Thoracic aorta (tissue), 2 donors: ENCODE measurements around the gene SYNDIG1. TPM values are rescaled to one million over a fixed set of nuclear protein-coding genes. Genes with fewer than 3 reads are reported as not detected.

Source experiments
- ATAC-seq: fragments of 150-250 bp; one replicate; pipeline ENCODE4 v1.8.0; 2017; ENCODE audit warnings: low read depth; ENCODE audit not compliant: insufficient number of reproducible peaks, low FRiP score
- DNase-seq: peaks from one replicate; pipeline ENCODE4 v3.0.0-alpha.2; 2020; ENCODE audit warnings: low spot score
- H3K27ac ChIP-seq, 2 donors: fragments of 200-600 bp; sonication (generic); 1 replicate in 1 of 2; 2 replicates in 1 of 2; pipeline ENCODE4 v1.5.1; 2016; ENCODE audit warnings: mild to moderate bottlenecking in 2 of 2, moderate library complexity in 2 of 2
- H3K27me3 ChIP-seq: fragments of 200-600 bp; sonication (generic); replicated peaks from 2 replicates; pipeline ENCODE4 v1.6.0; 2016; ENCODE audit warnings: mild to moderate bottlenecking; ENCODE audit not compliant: insufficient read depth
- H3K36me3 ChIP-seq: fragments of 200-600 bp; sonication (generic); one replicate; pipeline ENCODE4 v1.5.1; 2016
- H3K4me1 ChIP-seq, 2 donors: fragments of 200-600 bp; sonication (generic); 1 replicate in 1 of 2; 2 replicates in 1 of 2; pipeline versions ENCODE4 v1.5.1 to v1.6.0; 2016; ENCODE audit warnings: low read depth in 2 of 2, mild to moderate bottlenecking in 1 of 2; ENCODE audit not compliant: control insufficient read depth in 1 of 2
- H3K4me3 ChIP-seq: fragments of 200-600 bp; sonication (generic); 2 replicates; pipeline ENCODE4 v1.5.1; 2016; ENCODE audit warnings: mild to moderate bottlenecking
- H3K9me3 ChIP-seq: fragments of 200-600 bp; sonication (generic); 2 replicates; pipeline ENCODE4 v1.5.1; 2016
- CTCF ChIP-seq: fragments of 200-600 bp; sonication (generic); IDR thresholded peaks from one replicate; pipeline ENCODE4 v1.5.1; 2019; ENCODE audit warnings: antibody characterized with exemption
- total RNA-seq, 2 donors: library from RNA; depleted of rRNA; stranded (reverse); fragments of >200 nt; gene quantifications; one replicate each; pipeline versions ENCODE4 v1.1.0 to v1.2.3, GENCODE V29; 2016

SYNDIG1 gene
- total RNA-seq, 2 donors from 2014 or later, result 1.8 to 5.4 TPM

GRCh38 chr20:24637941-24638340 is 168.5 kb downstream of the SYNDIG1 start:
- DNase-seq (no peak), ATAC-seq (no peak)
- Histone ChIP-seq H3K36me3 (no peaks in the 10 kb centered on the region), H3K9me3 (no peaks in the 10 kb centered on the region), H3K4me1 (no peaks in the 10 kb centered on the region), H3K27ac (no peak overlapping the region), H3K4me3 (no peak overlapping the region), H3K27me3 (no peaks in the 10 kb centered on the region)
- TF ChIP-seq CTCF, result no peak

GRCh38 chr20:24638591-24639548 is 169.4 kb downstream of the SYNDIG1 start:
- Histone ChIP-seq H3K4me1 (no peaks in the 10 kb centered on the region), H3K4me3 (no peak overlapping the region)
- no peak for ATAC-seq

GRCh38 chr20:24640276-24640675 is 170.8 kb downstream of the SYNDIG1 start:
- no peaks in the 10 kb centered on the region for H3K27me3 ChIP-seq
- DNase-seq (no peak), ATAC-seq (no peak)
- no peak overlapping the region for H3K27ac ChIP-seq
- no peaks in the 10 kb centered on the region for H3K36me3 ChIP-seq
- TF ChIP-seq CTCF, result no peak
- H3K4me3 ChIP-seq, result no peak overlapping the region
- no peaks in the 10 kb centered on the region for H3K4me1 ChIP-seq
- no peaks in the 10 kb centered on the region for H3K9me3 ChIP-seq

More at GRCh38 chr20:24638591-24639548, 169.4 kb downstream of the SYNDIG1 start:
- DNase-seq, result no peak
- no peaks in the 10 kb centered on the region for H3K9me3 ChIP-seq
- TF ChIP-seq CTCF, result no peak
- no peaks in the 10 kb centered on the region for H3K27me3 ChIP-seq
- H3K27ac ChIP-seq, result no peak overlapping the region
- no peaks in the 10 kb centered on the region for H3K36me3 ChIP-seq

GRCh38 chr20:24640686-24641085 is 171.3 kb downstream of the SYNDIG1 start:
- no peak for TF ChIP-seq CTCF
- DNase-seq, result no peak
- no peak overlapping the region for H3K4me3 ChIP-seq
- ATAC-seq, result no peak
- H3K27ac ChIP-seq, result no peak overlapping the region
- no peaks in the 10 kb centered on the region for H3K36me3 ChIP-seq
- no peaks in the 10 kb centered on the region for H3K4me1 ChIP-seq
- no peaks in the 10 kb centered on the region for H3K9me3 ChIP-seq
- H3K27me3 ChIP-seq, result no peaks in the 10 kb centered on the region

GRCh38 chr20:24643731-24644626 is 174.6 kb downstream of the SYNDIG1 start:
- H3K4me1 ChIP-seq, result peaks cover 0 to 12% of the 10 kb centered on the region in 2 donors
- no peak overlapping the region for H3K4me3 ChIP-seq

More at GRCh38 chr20:24643731-24644626, 174.6 kb downstream of the SYNDIG1 start:
- DNase-seq (no peak), ATAC-seq (no peak)
- H3K27ac ChIP-seq, result no peak overlapping the region
- no peaks in the 10 kb centered on the region for H3K27me3 ChIP-seq
- no peak for TF ChIP-seq CTCF
- H3K36me3 ChIP-seq, result no peaks in the 10 kb centered on the region
- no peaks in the 10 kb centered on the region for H3K9me3 ChIP-seq
